ENCODE data around the gene ERMARD. TPM values are rescaled to one million over a fixed set of nuclear protein-coding genes. Genes with fewer than 3 reads are reported as not detected.

Gene ERMARD
- total and polyA plus RNA-seq, 2 donors (not counting 3 experiments of a cell fraction or from before 2014, with no cell fraction given): 23.8 to 36.4 TPM

DNA sequence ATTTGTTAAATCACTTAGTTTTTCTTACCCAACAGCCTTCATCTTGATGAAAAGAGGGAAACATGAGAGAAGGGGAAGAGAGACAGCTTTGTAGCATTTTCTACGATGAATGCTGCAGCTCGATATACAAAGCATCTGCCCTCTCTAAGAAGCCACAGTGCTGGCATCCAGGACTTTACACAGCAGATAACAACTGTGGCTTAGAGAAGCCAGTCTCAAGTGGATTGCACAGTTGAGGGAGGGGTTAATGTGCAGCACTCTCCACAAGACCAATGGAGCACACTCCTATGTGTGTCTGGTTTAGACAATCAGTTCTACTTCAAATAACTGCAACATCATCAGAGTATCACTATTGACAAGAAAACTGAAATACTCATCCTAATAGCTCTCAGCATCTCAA is 43.6 kb upstream of the ERMARD start:
- Histone ChIP-seq H3K4me3 (replicated peaks in 1 of 3; ENCODE audit: insufficient read depth in 1 of 3, low read depth in 1 of 3, low read length in 3 of 3) (no peak overlapping the region), H3K79me2 (ENCODE audit: control insufficient read depth, insufficient read depth, low read length) (peaks cover 27% of the 10 kb centered on the region), H4K20me1 (replicated peaks; ENCODE audit: control insufficient read depth, extremely low read depth, insufficient read depth, low read length) (no peaks in the 10 kb centered on the region), H3K9me3 (replicated peaks; ENCODE audit: control insufficient read depth, insufficient read depth, low read length) (no peaks in the 10 kb centered on the region), H3K27ac (ENCODE audit: insufficient read depth, low read depth, low read length) (no peak overlapping the region), H3K36me3 (ENCODE audit: control insufficient read depth in 2 of 2, extremely low read depth in 1 of 2, insufficient read depth in 2 of 2, low read length in 2 of 2) (peaks cover 2 to 18% of the 10 kb centered on the region in 2 experiments), H3K4me2 (ENCODE audit: insufficient read depth, low read length) (no peak overlapping the region), H2AFZ (ENCODE audit: low read depth, low read length) (no peak overlapping the region), H3K27me3 (ENCODE audit: control insufficient read depth in 2 of 2, insufficient read depth in 2 of 2, low read length in 2 of 2) (no peaks in the 10 kb centered on the region), H3K9ac (replicated peaks; ENCODE audit: extremely low read depth, insufficient read depth, low read length) (no peak overlapping the region), H3K4me1 (ENCODE audit: control insufficient read depth, extremely low read depth, insufficient read depth, low read length) (peaks cover 20% of the 10 kb centered on the region), H3K9me1 (replicated peaks; ENCODE audit: control insufficient read depth, extremely low read depth, insufficient read depth, low read length) (no peaks in the 10 kb centered on the region)
- dilution Hi-C loops (cut with MboI; ENCODE audit: extremely low pct_ligation_motif_present, low sequenced_read_pairs): no loop called here
- POLR2A ChIA-PET: no interaction called here
- intact Hi-C loops (cut with micrococcal nuclease): no loop called here
- DNase-seq (ENCODE audit: low read depth, low spot score) (no peak), FAIRE-seq (no peak)
- CTCF ChIA-PET: interaction anchor here (1.8 to 3.6 kb wide), 3 partner anchors 11 to 196 kb away, joined by 6 to 18 read pairs (median 17); no protein-coding TSS in a partner anchor
- no TSS peak for BruUV-seq (replicated peaks)
- no peak for TF ChIP-seq FOS (IDR thresholded peaks at IDR 0.05; ENCODE audit: borderline replicate concordance, insufficient read depth, low read length)
- TF ChIP-seq JUN (IDR thresholded peaks at IDR 0.05; ENCODE audit: borderline replicate concordance, insufficient read depth, insufficient read length, low read depth): no peak
- no peak for TF ChIP-seq GATA2 (IDR thresholded peaks at IDR 0.05; ENCODE audit: insufficient read depth, insufficient read length, low read depth, low read length)
- TF ChIP-seq EZH2 (IDR thresholded peaks at IDR 0.05; ENCODE audit: borderline replicate concordance, low read depth, low read length, severe bottlenecking): no peak
- TF ChIP-seq, protein P1, sequence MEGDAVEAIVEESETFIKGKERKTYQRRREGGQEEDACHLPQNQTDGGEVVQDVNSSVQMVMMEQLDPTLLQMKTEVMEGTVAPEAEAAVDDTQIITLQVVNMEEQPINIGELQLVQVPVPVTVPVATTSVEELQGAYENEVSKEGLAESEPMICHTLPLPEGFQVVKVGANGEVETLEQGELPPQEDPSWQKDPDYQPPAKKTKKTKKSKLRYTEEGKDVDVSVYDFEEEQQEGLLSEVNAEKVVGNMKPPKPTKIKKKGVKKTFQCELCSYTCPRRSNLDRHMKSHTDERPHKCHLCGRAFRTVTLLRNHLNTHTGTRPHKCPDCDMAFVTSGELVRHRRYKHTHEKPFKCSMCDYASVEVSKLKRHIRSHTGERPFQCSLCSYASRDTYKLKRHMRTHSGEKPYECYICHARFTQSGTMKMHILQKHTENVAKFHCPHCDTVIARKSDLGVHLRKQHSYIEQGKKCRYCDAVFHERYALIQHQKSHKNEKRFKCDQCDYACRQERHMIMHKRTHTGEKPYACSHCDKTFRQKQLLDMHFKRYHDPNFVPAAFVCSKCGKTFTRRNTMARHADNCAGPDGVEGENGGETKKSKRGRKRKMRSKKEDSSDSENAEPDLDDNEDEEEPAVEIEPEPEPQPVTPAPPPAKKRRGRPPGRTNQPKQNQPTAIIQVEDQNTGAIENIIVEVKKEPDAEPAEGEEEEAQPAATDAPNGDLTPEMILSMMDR (IDR thresholded peaks at IDR 0.05; ENCODE audit: extremely low read depth in 1 of 2, insufficient read depth in 1 of 2, low read depth in 1 of 2, low read length in 2 of 2): no peak
- TF ChIP-seq, protein P2, sequence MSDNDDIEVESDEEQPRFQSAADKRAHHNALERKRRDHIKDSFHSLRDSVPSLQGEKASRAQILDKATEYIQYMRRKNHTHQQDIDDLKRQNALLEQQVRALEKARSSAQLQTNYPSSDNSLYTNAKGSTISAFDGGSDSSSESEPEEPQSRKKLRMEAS (IDR thresholded peaks at IDR 0.05; ENCODE audit: insufficient read depth, insufficient read length): no peak
- TF ChIP-seq MYC (IDR thresholded peaks at IDR 0.05; ENCODE audit: low read depth, low read length): no peak

Data from endothelial cell of umbilical vein (primary cell).